Activated CD4-positive, alpha-beta T cell treated with anti-CD3 and anti-CD28 coated beads, Interleukin-2, Interleukin-4, amounts not matched to agents 100 ng/mL and 50 ng/mL, durations not matched to agents 16 hours and 8 hours (primary cell): ENCODE results near the gene WFDC1.

ENCODE experiments used
- DNase-seq: peaks from one replicate; pipeline ENCODE4 v3.0.0-alpha.2; 2020; ENCODE audit warnings: low spot score

WFDC1 gene

GRCh38 chr16:84302111-84302954 lies 7.7 kb downstream of the WFDC1 start:
- DNase-seq: no peak

DNA sequence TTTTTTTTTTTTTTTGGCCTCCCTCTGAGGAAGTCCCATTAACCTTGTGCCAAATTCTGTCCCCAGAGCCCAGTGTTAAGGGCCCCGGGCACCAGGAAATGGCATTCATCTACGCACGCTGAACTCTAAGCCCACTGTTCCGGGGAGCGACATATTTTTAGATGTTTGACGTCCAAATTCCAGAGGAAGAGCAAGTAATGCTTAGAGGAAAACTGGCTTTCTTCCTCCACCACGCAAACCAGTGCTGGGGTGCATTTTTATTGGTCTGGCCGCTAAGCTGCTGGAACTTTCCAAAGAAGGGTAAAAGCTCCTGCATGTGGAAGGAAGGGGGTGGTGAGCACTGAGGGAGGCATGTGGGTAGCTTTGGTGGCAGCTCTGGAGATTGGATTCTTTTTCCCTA lies 8.3 kb downstream of the WFDC1 start:
- no peak for DNase-seq

- no peak for DNase-seq
Observed at GRCh38 chr16:84303516-84303915, 8.8 kb downstream of the WFDC1 start.

- DNase-seq: no peak
Observed at GRCh38 chr16:84306564-84306963, 11.9 kb downstream of the WFDC1 start.

- no peak for DNase-seq
Observed at GRCh38 chr16:84307209-84307954, 12.7 kb downstream of the WFDC1 start.

DNA sequence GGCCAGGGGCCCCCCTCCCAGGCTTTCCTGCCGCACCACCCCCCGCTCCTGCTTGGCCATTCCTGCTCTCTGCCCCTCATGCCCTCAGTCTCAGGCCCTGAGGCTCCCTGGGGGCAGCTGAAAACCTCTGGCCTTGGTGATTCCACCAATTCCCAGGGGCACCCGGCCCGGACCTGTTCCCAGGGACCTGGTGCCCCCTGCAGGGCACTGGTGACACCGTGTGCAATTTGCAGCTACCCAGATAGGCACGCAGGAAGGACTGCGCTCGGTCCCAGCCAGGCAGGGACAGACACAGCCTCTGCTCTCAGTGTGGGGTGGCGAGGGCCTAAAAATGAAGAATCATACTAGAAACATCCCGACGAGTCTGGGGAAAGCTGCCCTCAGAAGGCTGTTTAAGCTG lies 13.4 kb downstream of the WFDC1 start:
- peak; percentile 17 for DNase-seq

- DNase-seq: no peak
Observed at GRCh38 chr16:84310642-84311041, 16.0 kb downstream of the WFDC1 start.

DNA sequence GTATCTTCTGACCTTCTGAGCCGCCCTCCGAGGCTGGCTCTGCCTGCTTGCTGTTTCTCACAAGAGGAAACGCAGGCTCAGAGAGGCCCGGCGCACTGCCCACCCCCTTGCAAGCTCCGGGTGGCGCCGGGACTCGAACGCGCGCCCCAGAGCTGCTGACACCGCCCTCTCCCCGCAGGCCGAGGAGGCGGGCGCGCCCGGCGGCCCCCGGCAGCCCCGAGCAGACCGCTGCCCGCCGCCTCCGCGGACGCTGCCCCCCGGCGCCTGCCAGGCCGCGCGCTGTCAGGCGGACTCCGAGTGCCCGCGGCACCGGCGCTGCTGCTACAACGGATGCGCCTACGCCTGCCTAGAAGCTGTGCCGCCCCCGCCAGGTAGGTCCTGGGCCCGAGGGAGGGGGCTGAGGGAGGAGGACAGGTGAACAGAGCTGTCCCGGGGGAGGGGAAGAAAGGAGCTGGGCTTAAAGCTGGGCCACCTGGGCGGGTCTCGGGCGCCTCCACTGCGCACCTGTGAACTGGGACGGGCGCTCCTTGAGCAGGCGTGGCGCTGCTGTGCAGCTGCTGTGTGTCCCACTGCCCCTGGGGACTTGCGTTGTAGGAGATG lies 18.2 kb downstream of the WFDC1 start:
- no peak for DNase-seq

- DNase-seq: no peak
Observed at GRCh38 chr16:84313921-84314320, 19.2 kb downstream of the WFDC1 start.

GRCh38 chr16:84314373-84314772 lies 19.7 kb downstream of the WFDC1 start:
- DNase-seq: no peak

DNA sequence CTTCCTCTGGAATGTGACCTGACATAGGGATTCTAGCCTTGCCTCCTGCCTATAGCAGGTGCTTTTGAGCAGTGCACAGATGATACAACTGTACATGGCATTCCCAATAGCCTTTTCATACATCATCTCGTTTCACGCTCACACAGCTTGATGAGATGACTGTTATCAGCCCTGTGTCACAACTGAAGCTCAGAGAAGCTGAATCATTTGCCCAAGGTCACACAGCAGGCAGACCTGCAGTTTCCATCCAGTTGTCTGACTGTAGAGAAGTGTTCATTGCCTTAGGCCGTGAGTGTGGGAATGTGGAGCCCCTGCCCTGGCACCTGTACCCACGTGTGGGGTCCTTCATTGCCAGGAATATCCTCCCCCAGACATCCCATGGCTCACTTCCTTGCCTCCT lies 20.1 kb downstream of the WFDC1 start:
- no peak for DNase-seq

DNA sequence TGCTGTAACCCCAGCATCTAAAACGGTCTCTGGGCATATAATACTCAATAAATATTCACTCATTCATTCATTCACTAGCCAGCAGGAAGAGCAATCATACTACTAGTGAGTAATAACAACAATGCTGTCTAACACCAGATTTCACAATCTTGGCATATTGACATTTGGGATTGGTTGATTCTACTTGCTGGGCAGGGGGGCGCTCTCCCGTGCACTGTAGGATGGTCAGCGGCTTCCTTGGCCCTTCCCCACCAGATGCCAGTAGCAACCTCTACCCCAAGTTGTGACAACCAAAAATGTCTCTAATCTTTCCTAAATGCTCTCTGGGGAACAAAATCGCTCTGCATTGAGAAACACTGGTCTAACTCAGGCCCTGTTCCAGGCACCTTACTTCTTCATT lies 20.7 kb downstream of the WFDC1 start:
- DNase-seq: no peak

DNA sequence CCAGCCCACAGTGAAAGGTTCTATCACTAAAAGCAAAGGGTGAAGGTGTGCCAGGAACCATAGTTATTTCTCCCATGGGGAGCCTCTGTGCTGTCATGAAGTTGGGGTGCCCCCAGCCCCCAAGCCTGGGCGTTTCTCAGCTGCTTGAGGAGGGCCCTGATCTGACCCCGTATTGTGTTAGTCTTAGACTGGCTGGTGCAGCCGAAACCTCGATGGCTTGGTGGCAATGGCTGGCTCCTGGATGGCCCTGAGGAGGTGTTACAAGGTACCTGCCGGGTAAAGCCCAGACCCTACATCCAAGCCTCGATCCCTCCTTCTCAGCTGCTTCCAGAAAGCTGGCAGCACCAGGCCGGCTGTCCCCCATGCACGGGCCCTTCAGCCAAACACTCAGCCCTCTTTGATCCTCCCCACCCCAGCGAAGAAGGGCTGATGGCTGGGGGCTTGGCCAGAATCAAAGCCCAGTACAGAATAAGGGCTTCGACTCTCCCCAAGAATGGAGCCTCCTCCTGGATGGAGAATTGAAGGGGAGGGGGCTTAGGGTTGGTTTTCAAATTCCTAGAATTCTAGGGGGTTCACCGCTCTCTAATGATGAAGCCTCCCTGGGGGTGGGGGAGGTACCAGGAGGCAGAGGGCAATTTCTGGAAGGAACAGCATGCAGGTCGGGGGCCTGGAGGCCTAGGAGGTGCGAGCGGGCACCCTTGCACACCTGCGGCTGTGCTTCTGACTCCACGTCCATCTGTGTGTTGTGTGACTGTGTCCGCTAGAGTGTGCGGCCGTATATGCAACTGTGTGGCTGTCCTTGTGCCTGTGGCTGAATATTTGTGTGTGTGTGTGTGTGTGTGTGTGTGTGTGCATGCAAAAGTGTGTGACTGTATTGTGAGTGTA lies 23.7 kb downstream of the WFDC1 start:
- DNase-seq: no peak

GRCh38 chr16:84319146-84319760 lies 24.6 kb downstream of the WFDC1 start:
- no peak for DNase-seq

DNA sequence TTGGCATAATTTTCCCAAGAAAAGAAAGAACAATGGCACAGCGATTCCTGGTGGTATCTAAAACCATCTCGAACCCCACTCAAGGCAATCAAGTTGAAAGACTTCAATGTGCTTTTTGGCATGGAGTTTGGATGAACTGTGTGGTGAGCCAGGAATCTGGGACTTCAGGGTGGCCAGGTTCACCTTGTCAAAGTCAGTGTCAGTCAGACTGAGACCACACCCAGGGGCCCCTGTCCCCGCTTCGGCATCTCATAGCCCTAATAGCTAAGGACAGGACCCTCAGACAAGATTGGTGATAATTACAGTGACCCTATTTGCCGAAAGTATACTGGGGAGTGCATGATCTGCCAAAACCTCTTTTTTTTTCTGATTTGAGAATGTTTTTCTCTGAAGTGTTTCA lies 25.8 kb downstream of the WFDC1 start:
- DNase-seq: no peak

- no peak for DNase-seq
Observed at GRCh38 chr16:84321932-84322331, 27.3 kb downstream of the WFDC1 start.

- no peak for DNase-seq
Observed at GRCh38 chr16:84322749-84323148, 28.1 kb downstream of the WFDC1 start.

DNA sequence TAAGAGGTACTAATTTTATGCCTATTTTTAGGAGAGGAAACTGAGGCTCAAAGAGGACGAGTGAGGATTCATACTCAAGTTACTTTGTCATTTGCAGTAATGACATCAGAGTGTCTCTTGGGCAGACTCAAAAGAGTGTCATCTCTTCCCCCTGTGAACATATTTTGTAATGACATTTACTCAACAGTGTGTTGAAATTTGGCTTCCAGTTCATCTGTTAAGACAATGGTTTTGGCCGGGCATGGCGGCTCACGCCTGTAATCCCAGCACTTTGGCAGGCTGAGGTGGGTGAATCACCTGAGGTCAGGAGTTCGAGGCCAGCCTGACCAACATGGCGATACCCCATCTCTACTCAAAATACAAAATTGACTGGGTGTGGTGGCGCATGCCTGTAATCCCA lies 28.9 kb downstream of the WFDC1 start:
- DNase-seq: no peak

GRCh38 chr16:84324434-84325262 lies 30.0 kb downstream of the WFDC1 start:
- no peak for DNase-seq

GRCh38 chr16:84326545-84326944 lies 31.9 kb downstream of the WFDC1 start:
- DNase-seq: no peak
